PC-9 (cell line): ENCODE data around the gene APBA1. TPM values are rescaled to one million over a fixed set of nuclear protein-coding genes. Genes with fewer than 3 reads are reported as not detected.

ENCODE experiments used
- BruUV-seq: library from RNA; stranded (reverse); fragments of 400-500 nt; replicated peaks from 2 replicates; lab custom pipeline; 2021; lab: Mats Ljungman, UMichigan
- CTCF ChIA-PET: fragments of 300-600 bp; sonication (Branson Sonifier 250); formaldehyde crosslinking; loops from one replicate; lab custom pipeline; 2022; ENCODE audit warnings: antibody characterized with exemption; lab: Charles Lee
- POLR2A ChIA-PET: fragments of 300-600 bp; sonication (Branson Sonifier 250); formaldehyde crosslinking; loops from one replicate; lab custom pipeline; 2022; ENCODE audit warnings: antibody characterized with exemption; ENCODE audit not compliant: unreplicated experiment; lab: Charles Lee
- DNase-seq, 2 experiments: peaks; one replicate each; pipeline versions ENCODE4 v3.0.0 to v3.0.0-alpha.2; 2015 to 2022; ENCODE audit warnings: mixed read lengths in 1 of 2
- H2AFZ ChIP-seq: fragments of 200-600 bp; sonication (generic); 2 replicates; pipeline ENCODE4 v1.8.1; 2017; ENCODE audit warnings: antibody characterized with exemption
- H3F3A ChIP-seq: fragments of 200-600 bp; sonication (generic); 2 replicates; pipeline ENCODE4 v1.8.1; 2017; ENCODE audit warnings: antibody characterized with exemption, mild to moderate bottlenecking, low read depth; ENCODE audit not compliant: insufficient read depth
- H3K27ac ChIP-seq: fragments of 200-600 bp; sonication (generic); 2 replicates; pipeline ENCODE4 v1.6.1; 2016; ENCODE audit warnings: mixed run types
- H3K27me3 ChIP-seq: fragments of 200-600 bp; sonication (generic); 2 replicates; pipeline ENCODE4 v1.6.1; 2016; ENCODE audit warnings: low read depth, mixed run types; ENCODE audit not compliant: insufficient read depth
- H3K36me3 ChIP-seq: fragments of 200-600 bp; sonication (generic); 2 replicates; pipeline ENCODE4 v1.6.1; 2016; ENCODE audit warnings: low read depth, mixed run types
- H3K4me1 ChIP-seq: fragments of 200-600 bp; sonication (generic); replicated peaks from 2 replicates; pipeline ENCODE4 v1.6.1; 2016; ENCODE audit warnings: mixed run types; ENCODE audit not compliant: insufficient read depth
- H3K4me2 ChIP-seq: fragments of 200-600 bp; sonication (generic); 2 replicates; pipeline ENCODE4 v1.6.1; 2017; ENCODE audit warnings: mixed run types
- H3K4me3 ChIP-seq: fragments of 200-600 bp; sonication (generic); 2 replicates; pipeline ENCODE4 v1.6.1; 2016; ENCODE audit warnings: mixed run types
- H3K79me2 ChIP-seq: fragments of 200-600 bp; sonication (generic); 2 replicates; pipeline ENCODE4 v1.6.1; 2017; ENCODE audit warnings: low read depth, mixed run types
- H3K9me2 ChIP-seq: fragments of 200-600 bp; sonication (generic); 2 replicates; pipeline ENCODE4 v1.8.1; 2017; ENCODE audit warnings: mild to moderate bottlenecking; ENCODE audit not compliant: insufficient read depth
- H3K9me3 ChIP-seq: fragments of 200-600 bp; sonication (generic); 2 replicates; pipeline ENCODE4 v1.8.1; 2016; ENCODE audit warnings: low read depth; ENCODE audit not compliant: insufficient read depth
- H4K20me1 ChIP-seq: fragments of 200-600 bp; sonication (generic); 2 replicates; pipeline ENCODE4 v1.8.1; 2017; ENCODE audit not compliant: insufficient read depth
- EZH2 ChIP-seq: fragments of 200-600 bp; sonication (generic); IDR thresholded peaks from 2 replicates; pipeline ENCODE4 v1.8.0; 2017; ENCODE audit warnings: antibody characterized with exemption, low read depth
- intact Hi-C: fragments of 100-400 bp; cut with micrococcal nuclease; formaldehyde crosslinking; loops from one replicate; pipeline ENCODE4 v1.10.0; 2022; ENCODE audit not compliant: unreplicated experiment
- total RNA-seq: library from RNA; stranded (reverse); gene quantifications from 2 replicates; pipeline ENCODE4 v1.2.3, GENCODE V29; 2021
- TF ChIP-seq, protein P1 (sequence below): fragments of 200-600 bp; sonication (generic); conservative IDR thresholded peaks from 2 replicates; pipeline ENCODE4 v1.6.1; 2017; ENCODE audit warnings: mixed run types, antibody characterized with exemption, mild to moderate bottlenecking, moderate library complexity

Gene APBA1
- total RNA-seq, 1 experiment from 2014 or later, result 0.44 TPM

DNA sequence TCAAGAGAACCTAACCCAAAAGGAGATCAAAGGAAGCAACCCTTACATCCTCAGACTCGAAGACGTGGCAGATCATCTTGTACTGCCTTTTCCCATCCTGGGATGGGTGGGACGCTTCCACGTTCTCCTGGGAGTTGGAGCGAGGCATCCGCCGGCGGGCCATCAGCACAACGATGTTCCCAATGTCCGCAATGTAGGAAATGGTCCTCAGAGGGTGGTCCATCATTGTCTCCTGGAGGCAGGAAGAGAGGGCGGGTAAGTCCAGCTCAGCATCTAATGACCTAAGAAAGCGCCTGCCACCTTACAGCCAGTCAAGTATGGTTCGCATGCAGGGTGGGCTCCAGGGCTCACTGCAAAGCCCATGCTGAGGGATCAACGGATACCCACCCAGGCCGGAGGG, 216.0 kb downstream of the APBA1 start:
- Histone ChIP-seq H3K4me1 (no peaks in the 10 kb centered on the region), H4K20me1 (no peaks in the 10 kb centered on the region), H3K9me2 (no peaks in the 10 kb centered on the region), H3K36me3 (no peaks in the 10 kb centered on the region), H3K79me2 (no peaks in the 10 kb centered on the region), H3K4me2 (no peak overlapping the region), H3K4me3 (no peak overlapping the region), H3F3A (no peaks in the 10 kb centered on the region), H3K27ac (no peak overlapping the region), H3K9me3 (no peaks in the 10 kb centered on the region), H2AFZ (no peak overlapping the region), H3K27me3 (no peaks in the 10 kb centered on the region)
- ChIA-PET POLR2A (interaction anchor here (0.7 kb wide), 1 partner anchor 227 kb away, joined by 3 read pairs; no protein-coding TSS in a partner anchor), CTCF (no interaction called here)
- intact Hi-C loops, result no loop called here
- TF ChIP-seq, protein P1, sequence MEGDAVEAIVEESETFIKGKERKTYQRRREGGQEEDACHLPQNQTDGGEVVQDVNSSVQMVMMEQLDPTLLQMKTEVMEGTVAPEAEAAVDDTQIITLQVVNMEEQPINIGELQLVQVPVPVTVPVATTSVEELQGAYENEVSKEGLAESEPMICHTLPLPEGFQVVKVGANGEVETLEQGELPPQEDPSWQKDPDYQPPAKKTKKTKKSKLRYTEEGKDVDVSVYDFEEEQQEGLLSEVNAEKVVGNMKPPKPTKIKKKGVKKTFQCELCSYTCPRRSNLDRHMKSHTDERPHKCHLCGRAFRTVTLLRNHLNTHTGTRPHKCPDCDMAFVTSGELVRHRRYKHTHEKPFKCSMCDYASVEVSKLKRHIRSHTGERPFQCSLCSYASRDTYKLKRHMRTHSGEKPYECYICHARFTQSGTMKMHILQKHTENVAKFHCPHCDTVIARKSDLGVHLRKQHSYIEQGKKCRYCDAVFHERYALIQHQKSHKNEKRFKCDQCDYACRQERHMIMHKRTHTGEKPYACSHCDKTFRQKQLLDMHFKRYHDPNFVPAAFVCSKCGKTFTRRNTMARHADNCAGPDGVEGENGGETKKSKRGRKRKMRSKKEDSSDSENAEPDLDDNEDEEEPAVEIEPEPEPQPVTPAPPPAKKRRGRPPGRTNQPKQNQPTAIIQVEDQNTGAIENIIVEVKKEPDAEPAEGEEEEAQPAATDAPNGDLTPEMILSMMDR, result no peak
- no peak for TF ChIP-seq EZH2
- no TSS peak for BruUV-seq
- DNase-seq, result no peak

DNA sequence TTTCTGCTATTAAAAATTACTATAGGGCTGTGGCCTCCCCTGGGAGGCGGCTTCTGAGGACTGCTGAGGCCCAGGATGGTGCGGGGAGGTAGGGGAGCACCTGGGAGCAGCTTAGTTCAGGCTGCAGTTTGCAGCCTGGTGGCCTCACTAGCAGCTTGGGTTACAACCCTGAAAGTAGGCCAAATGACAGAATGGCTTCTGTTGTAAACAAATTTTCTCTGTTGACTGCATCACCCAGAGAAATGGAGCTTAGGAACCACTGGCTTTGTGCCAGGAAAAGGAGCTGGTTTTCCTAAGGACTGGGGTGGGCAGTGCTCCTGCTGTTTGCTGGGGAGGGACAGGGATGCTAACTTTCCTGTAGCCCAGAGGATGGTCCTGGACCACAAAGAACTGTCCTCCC, 216.9 kb downstream of the APBA1 start:
- BruUV-seq, result no TSS peak
- Histone ChIP-seq H2AFZ (no peak overlapping the region), H3K9me2 (no peaks in the 10 kb centered on the region), H3K4me1 (no peaks in the 10 kb centered on the region), H3K36me3 (no peaks in the 10 kb centered on the region), H3K27ac (no peak overlapping the region), H3K27me3 (no peaks in the 10 kb centered on the region), H4K20me1 (no peaks in the 10 kb centered on the region), H3K79me2 (no peaks in the 10 kb centered on the region), H3F3A (no peaks in the 10 kb centered on the region), H3K4me2 (no peak overlapping the region), H3K4me3 (no peak overlapping the region), H3K9me3 (no peaks in the 10 kb centered on the region)
- intact Hi-C loops, result no loop called here
- TF ChIP-seq, protein P1, result no peak
- no peak for TF ChIP-seq EZH2
- POLR2A ChIA-PET, result no interaction called here
- DNase-seq, result peak in 1 of 2 experiments; percentile 8
- CTCF ChIA-PET, result no interaction called here

DNA sequence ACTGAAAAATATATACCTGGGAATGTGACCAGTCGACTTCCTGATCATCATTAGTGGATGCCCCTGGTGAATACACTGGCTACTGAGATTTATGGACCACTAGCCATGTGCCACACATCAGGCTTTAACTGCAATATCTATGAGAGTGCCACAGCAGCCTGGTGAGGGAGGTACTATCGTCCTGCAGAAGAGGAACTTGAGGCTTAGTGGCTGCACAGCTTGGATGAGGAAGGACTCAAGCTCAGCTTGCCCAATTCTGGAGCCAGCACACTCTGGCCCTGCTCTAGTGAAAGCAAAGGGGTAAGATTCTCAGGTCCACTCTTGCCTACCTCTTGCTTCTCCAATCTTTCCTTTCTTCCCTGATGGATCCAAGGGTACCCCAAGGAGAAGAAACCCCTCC, 217.8 kb downstream of the APBA1 start:
- DNase-seq, result no peak
- Histone ChIP-seq H3K79me2 (no peaks in the 10 kb centered on the region), H2AFZ (no peak overlapping the region), H3K36me3 (no peaks in the 10 kb centered on the region), H3K4me3 (no peak overlapping the region), H3K27me3 (no peaks in the 10 kb centered on the region), H3K4me1 (no peaks in the 10 kb centered on the region), H4K20me1 (no peaks in the 10 kb centered on the region), H3K27ac (no peak overlapping the region), H3F3A (no peaks in the 10 kb centered on the region), H3K9me2 (no peaks in the 10 kb centered on the region), H3K4me2 (no peak overlapping the region), H3K9me3 (no peaks in the 10 kb centered on the region)
- BruUV-seq, result no TSS peak
- ChIA-PET POLR2A (no interaction called here), CTCF (no interaction called here)
- TF ChIP-seq EZH2, result no peak
- TF ChIP-seq, protein P1, result no peak
- intact Hi-C loops, result no loop called here
